ENCODE results near the gene IL12RB1.
"Not testable (repeated sequence)": the region's sequence is repeated elsewhere in the genome, so short reads cannot be mapped to it uniquely, and the experiment has no call there.

The IL12RB1 gene

GRCh38 chr19:18089726-18090125 lies 3.0 kb upstream of the IL12RB1 start:
- no peak for DNase-seq (ENCODE audit: low read depth, low spot score)

- not testable (repeated sequence) for DNase-seq (ENCODE audit: low read depth, low spot score)
Observed at GRCh38 chr19:18089096-18089541, 2.4 kb upstream of the IL12RB1 start.

- no peak for DNase-seq (ENCODE audit: low read depth, low spot score)
Observed at GRCh38 chr19:18085702-18086457, 854 bp downstream of the IL12RB1 start.

- no peak for DNase-seq (ENCODE audit: low read depth, low spot score)
Observed at GRCh38 chr19:18083929-18084684, 2.6 kb downstream of the IL12RB1 start.

DNA sequence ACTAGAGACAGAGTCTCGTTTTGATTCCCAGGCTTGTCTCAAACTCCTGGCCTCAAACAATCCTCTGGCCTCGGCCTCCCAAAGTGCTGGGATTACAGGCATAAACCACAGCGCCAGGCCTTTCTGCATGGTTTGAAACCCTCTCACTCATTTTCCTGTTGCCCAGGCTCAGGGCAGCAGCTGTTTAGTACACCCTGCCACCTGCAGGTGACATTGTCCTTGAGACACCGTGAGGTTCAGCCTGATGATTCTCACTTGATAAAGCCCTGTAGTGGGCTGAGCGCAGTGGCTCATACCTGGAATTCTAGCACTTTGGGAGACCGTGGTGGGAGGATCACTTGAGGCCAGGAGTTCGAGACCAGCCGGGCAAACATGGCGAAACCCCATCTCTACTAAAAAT lies 12.5 kb downstream of the IL12RB1 start:
- no peak for DNase-seq (ENCODE audit: low read depth, low spot score)

GRCh38 chr19:18073197-18073596 lies 13.5 kb downstream of the IL12RB1 start:
- no peak for DNase-seq (ENCODE audit: low read depth, low spot score)

- no peak for DNase-seq (ENCODE audit: low read depth, low spot score)
Observed at GRCh38 chr19:18072335-18072734, 14.4 kb downstream of the IL12RB1 start.

GRCh38 chr19:18070181-18070580 lies 16.6 kb downstream of the IL12RB1 start:
- DNase-seq (ENCODE audit: low read depth, low spot score) = no peak

DNA sequence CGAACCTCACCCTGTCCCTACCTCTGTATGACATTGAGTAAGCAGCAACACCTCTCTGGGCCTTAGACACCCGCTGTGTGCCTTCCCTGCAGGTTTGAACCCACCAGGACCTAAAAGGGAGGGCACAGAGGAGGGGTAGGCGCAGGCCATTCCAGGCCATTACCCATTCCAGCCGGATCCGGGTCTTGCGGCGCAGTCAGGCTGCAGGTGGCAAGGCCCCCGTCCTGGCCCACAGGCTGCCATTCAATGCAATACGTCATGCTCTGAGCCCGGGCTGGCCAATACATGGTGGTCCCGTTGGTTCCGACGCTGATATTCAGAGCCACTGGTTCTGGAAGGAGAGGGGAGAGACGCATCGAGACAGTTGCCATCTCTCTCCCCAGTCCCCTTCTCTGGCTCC lies 17.4 kb downstream of the IL12RB1 start:
- no peak for DNase-seq (ENCODE audit: low read depth, low spot score)

GRCh38 chr19:18068395-18068794 lies 18.3 kb downstream of the IL12RB1 start:
- DNase-seq (ENCODE audit: low read depth, low spot score) = no peak

DNA sequence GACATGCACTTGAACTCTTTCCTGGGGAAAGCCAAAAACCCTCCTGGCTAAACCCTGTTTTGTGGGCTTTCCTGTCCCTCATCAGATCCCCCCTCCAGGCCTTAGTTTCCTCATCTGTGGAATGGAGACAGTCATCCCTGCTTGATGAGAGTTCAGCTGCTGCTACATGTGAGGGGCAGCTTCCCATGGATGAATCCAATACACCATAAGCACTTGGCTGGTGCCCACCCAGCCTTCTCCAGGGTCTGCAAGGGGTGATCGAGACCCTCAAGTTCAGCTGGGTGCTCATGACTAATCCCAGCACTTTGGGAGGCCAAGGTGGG lies 21.6 kb downstream of the IL12RB1 start:
- DNase-seq (ENCODE audit: low read depth, low spot score) = no peak

DNA sequence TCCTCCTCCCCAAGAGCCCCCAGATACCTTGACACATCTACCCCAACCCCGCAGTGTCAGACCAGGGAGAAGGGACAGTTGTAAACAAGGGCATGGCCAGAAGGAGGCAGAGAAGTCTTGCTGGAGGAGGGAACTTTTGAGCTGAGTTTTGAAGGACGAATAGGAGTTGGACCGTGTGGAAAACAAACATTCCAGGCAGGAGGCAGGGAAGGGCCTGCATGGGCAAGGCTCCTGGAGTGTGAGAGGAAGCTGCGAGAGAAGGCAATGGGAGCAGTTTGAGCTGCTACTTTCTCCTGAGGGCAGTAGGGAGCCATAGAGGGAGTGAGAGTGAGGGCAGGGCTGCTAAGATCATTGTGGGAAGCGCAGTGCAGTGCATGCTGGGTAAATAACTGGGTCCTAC lies 23.3 kb downstream of the IL12RB1 start:
- peak; percentile 88 for DNase-seq (ENCODE audit: low read depth, low spot score)

DNA sequence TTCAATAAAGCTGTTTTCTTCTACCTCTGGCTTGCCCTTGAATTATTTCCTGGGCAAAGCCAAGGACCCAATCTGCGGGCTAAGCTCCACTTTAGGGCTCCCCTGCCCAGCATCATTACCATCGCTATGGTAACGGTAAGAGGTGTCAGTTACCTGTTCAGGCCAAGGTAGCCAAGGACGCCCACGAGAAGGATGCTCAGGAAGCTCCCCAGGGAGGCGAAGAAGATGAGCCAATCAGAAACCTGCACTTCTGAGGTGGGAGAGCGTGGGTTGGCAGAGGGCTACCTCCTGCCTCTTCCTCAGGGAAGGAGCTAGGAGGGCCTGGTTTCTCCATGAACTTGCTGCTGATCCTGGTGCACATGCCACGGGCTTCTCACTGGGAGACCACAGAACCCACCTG lies 24.7 kb downstream of the IL12RB1 start:
- DNase-seq (ENCODE audit: low read depth, low spot score) = no peak

GRCh38 chr19:18060472-18060871 lies 26.3 kb downstream of the IL12RB1 start:
- peak; percentile 37 for DNase-seq (ENCODE audit: low read depth, low spot score)

DNA sequence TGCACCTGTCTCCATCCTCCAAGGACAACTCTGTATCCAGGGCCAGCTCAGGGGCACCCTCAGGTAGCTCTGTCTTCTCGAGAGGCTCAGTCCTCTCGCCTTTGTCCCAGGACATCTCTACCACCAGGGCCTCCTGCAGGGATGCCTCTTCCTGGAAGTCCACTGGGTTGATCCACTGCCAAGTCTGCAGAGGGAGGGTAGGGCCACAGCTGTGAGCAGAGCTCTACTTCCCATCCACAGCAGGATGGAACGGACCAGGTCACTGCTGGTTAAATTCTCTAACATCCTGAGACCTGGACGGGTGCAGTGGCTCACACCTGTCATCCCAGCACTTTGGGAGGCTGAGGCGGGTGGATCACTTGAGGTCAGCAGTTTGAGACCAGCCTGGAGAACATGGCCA lies 26.8 kb downstream of the IL12RB1 start:
- no peak for DNase-seq (ENCODE audit: low read depth, low spot score)

- DNase-seq (ENCODE audit: low read depth, low spot score) = no peak
Observed at GRCh38 chr19:18059297-18059696, 27.4 kb downstream of the IL12RB1 start.

DNA sequence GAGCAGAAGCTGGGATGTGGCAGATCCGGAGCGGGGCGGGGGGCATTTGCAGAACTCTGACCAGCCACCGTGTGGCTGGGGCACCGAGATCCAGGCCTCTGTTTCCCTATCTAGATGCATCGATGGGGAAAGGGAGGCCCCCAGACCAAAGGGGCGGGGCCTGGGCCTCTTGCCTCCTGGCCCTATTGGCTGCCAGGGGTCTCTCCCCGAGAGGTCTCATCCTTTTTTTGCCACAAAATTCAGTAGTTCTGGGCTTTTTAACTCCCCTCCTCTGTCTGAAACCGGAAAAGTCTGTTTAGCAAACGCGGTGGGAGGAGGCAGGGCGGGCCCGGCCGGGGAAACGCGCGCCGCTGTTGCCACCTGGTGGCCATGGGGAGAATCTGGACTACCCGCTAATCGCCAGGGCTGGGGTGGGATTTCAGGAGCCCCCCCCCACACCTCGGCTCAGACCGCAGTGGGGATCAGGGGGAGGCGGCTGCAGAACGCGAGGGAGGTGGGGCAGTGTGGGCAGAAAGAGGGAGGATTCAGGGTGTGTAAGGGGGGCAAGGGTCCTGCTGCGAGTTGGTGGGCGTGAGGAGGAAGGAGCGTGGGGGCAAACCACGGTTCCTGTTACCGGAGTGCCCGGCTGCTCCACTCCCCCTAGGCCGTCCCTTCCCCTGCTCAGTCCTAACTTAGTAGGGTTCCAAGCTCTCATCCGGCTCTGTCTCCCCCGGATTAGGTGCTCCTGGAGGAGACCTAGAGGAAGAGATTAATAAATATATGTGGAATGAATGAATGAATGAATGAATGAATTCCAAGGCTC lies 28.3 kb downstream of the IL12RB1 start:
- DNase-seq (ENCODE audit: low read depth, low spot score) = peak; percentile 89

DNA sequence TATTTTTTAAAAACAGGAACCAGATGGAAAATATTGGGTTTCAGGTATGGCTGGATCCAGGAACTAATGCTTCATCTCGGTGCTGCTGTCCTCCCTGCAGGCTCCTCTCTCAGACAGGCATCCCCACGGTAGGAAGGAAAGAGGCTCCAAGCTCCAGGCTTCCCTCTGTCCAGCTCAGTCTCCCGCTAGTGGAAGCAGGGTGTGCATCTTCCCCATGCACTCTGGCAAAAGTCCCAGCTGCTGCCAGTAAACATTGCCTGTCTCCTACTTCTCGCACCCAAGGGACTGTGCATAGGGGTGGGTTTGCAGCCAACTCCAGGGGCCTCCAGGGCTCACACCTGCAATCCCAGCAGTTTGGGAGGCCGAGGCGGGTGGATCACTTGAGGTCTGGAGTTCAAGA lies 29.2 kb downstream of the IL12RB1 start:
- no peak for DNase-seq (ENCODE audit: low read depth, low spot score)

DNA sequence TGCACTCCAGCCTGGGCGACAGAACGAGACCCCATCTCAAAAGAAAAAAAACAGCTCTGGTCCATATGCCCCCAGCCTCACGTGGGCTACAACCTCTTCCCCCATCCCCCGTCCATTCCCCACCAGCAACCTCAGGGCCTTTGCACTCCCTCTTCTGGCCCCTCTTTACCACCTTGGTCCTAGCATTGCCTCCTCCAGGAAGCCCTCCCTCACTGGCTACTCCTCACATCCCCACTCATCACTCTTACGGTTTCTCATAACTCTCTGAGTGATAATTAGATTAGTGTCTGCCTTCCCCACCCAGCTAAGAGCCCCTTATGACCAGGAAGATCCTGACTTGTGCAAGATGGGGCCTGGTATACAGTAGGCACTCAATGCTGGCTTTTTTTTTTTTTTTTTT lies 30.8 kb downstream of the IL12RB1 start:
- DNase-seq (ENCODE audit: low read depth, low spot score) = no peak

GRCh38 chr19:18053576-18054219 lies 33.0 kb downstream of the IL12RB1 start:
- no peak for DNase-seq (ENCODE audit: low read depth, low spot score)

- peak; percentile 48 for DNase-seq (ENCODE audit: low read depth, low spot score)
Observed at GRCh38 chr19:18051887-18052286, 34.8 kb downstream of the IL12RB1 start.

- no peak for DNase-seq (ENCODE audit: low read depth, low spot score)
Observed at GRCh38 chr19:18049385-18049784, 37.3 kb downstream of the IL12RB1 start.

Measured in ELF-1 (cell line).